ENCODE measurements around the gene VWCE.

Gene VWCE

DNA sequence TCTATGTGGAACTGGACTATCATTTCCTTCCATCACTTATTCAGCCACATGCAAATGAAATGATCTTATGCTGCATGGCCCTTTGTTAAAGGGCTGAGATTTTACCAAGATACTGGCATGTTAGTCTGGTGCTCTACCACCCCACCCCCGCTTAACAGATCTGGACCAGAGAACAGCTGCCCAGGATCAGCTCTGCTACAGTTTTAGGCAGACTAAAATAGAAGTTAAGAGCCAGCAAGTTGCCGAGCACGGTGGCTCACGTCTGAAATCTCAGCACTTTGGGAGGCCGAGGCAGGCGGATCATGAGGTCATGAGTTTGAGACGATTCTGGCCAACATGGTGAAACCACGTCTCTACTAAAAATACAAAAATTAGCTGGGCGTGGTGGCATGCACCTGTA is 33.2 kb upstream of the VWCE start:
- DNase-seq: no peak

DNA sequence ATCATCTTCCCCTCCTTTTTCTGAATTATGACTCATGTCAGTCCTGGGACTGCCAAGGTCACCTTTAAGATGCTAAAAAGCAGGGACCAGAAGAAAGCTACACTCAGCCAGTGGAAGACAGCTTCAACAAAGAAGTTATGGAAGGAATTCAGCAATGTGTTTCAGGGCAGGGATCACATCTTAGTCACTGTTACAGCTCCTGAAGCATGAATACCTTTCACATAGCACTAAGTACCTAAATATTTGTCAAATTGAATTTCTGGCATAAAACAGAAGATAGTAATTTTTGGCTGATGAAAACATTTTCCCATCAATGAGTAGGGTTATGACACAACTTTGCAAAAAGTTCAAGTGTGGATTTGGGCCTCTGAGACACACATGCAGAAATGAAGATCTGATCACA is 32.6 kb upstream of the VWCE start:
- no peak for DNase-seq

DNA sequence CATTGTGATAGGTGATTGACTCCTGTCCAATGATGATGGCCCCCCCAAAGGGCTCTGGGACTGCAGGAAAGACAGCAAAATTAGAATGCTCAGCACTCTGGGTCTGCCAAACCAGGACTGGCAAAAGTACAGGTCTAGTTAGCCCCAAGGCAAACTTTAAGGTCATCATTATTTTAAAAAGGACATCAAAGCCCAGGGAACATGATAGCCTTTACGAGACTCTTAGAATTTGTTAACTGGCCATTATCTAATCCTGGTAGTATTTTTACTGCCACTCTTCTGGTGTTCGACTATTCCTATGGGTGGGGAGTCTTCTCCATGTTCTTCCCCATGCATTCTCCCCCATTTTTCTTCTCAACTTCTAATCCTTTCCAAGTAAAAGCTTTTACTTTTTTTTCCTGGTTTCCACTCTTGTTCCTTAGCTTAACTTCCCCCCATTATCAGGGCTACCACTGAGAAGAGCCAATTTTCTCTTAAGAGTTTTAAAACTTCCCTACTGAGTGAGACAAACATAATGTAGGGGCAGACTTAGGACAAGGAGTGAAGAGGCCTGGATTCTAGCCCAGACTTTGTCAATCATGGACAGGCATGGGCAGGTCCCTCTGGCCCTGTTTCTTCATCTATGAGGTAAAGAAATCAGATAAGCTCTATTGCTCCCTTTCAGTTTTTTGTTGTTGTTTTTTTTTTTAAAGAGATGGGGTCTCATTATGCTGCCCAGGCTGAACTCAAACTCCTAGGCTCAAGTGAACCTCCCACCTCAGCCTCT is 30.7 kb upstream of the VWCE start:
- no peak for DNase-seq

DNA sequence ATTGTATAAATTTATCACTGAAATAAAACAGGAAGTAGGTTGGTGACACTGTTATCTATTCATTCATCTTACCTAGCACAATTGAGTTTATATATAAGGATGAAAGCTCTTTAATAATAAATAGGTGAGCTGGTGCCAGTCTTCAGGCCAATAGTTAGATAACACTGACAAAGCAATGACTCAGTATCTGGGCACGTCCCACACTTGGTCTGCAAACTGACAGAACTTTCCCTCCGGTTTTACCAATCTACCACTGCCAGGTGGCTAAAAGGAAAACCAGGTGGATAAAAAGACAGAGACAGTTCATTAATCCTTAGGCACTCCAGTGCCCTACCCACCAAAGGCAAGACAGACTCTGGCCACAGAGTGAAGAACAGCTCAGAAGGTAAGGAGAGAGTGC is 20.1 kb upstream of the VWCE start:
- DNase-seq: no peak

DNA sequence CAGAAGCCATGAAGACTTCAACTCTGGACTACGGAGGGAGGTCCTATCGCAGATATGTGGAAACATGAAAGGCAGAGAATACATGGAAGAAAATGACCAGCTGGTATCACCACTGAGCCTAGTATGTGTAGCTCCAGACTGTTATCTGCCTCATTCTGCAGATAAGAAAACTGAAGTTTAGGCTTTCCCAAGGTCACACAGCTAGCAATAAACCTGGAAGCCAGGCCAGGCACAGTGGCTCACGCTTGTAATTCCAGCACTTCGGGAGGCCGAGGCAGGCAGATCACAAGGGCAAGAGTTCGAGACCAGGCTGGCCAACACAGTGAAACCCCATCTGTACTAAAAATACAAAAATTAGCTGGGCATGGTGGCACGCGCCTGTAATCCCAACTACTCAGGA is 15.6 kb upstream of the VWCE start:
- DNase-seq: no peak

DNA sequence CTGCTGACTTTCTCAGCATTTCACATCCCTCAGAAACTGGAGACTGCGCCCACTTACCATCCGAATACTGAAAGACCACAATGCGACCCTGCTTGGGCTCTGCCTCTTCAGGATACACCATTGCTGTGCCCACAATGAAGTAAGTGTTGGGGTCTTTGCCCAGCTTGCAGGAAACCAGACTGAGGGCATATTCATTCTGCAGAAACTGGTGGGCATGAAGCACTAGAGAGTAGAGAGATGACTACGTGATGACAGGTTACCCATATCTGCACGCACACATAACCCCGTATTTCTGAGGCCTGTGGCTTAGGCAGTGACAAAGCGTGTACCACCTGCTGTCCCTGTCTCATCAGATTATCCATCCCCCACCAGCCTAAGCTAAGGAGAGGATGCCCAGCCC is 14.6 kb upstream of the VWCE start:
- DNase-seq: no peak

DNA sequence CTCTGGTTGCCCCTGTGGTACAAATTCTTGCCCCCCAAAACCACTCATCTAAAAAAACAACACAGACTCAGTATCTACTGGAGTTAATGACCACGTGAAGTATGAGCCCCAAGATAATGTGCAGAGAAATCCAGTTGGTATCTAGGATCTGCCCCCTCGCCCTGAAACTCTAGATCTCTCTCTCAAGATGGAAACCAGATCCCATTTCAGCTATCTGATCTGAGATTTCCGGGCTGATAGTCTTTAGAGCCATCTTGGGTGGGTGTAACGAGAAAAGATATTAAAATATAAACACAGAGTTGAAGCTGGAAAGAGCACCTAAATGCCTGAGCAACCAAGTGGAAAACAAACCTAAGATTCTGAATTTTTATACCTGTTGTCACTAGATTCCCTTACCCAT is 14.0 kb upstream of the VWCE start:
- no peak for DNase-seq

DNA sequence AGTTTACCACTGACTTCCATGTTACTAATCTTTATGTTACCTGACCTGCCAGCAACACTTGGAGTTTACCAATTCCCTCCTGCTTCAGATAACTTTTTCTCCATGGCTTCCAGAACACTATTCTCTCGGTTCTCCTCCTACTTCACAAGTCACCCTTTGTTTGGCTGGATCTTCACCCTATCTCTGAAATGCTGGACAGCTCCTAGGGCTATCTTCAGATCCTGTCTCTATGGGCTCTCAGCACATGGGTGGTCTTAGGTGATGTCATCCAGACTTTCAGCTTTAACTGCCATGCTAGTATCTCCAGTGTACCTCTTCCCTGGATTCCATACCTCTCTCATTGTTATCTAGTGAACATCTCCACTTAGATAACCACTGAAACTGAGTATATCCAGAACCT is 12.2 kb upstream of the VWCE start:
- no peak for DNase-seq

DNA sequence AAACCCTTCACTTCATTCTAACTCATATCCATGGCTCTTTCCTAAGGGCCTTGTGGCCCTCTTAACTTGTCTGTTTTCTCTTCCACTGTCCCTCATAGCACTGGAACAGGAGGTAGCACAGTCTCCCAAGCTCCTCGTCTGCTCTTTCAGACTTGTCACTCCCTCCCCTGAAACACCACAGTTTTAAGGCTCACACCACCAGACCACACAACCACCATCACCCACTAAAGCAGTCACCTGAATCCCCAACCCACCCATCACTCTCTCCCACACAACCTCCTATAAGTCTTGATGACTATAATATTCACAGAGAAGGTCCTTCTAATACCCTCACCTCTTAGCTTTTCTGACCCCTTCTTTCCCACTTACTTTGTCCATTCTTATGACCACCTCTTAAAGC is 11.1 kb upstream of the VWCE start:
- no peak for DNase-seq

DNA sequence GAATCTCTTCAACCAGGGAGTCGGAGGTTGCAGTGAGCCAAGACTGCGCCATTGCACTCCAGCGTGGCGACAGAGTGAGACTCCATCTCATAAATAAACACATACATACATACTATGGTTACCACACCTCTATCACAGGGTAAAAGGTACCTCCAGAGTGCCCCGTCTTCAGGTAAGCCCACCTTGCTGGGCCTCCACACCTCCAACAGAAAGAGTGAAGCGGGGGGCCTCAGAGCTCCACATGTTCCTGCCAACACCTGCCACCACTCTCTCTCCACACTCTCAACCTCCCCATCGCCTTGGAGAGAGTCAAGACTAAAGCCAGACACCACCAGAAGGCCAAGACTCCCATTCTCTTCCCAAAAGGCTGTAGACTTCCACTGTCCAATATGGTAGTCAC is 10.3 kb upstream of the VWCE start:
- no peak for DNase-seq

DNA sequence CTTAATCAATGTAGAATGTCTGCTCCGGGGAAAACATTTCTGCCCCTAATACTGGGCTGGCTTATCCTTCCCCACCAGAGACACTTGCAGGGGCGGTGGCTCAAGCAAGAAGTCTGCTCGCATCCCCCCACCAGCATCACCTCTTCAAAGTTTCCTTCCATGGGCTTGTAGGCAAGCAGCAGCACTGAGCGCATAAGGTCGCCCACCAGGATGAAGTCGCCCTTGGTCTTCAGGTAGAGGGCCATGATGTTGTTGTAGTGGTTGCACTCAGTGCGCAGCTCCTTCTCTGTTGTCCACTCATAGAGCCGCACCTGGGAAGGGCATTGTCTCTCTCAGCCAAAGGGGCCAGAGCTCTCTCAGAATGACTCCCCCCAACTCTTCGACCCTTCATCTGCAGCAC is 8.6 kb upstream of the VWCE start:
- no peak for DNase-seq

DNA sequence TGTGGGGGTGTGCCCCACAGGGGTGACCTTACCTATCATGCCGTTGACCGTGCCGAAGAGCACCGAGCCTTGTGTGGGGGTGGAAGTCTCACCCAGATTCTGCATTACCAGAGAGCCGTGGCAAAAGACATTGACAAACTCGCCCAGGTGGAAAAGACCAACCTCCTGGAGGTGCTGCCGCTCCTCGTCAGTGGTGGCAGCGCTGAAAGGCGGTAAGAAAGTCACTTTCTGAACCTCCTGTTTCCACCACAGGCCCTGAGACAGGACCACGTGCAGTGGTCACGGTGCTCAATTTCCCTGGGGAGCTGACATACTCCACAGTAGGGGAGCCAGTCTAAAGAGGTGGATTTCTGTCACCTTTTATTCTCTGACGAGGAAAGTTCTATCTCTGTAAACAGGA is 7.4 kb upstream of the VWCE start:
- DNase-seq: no peak

DNA sequence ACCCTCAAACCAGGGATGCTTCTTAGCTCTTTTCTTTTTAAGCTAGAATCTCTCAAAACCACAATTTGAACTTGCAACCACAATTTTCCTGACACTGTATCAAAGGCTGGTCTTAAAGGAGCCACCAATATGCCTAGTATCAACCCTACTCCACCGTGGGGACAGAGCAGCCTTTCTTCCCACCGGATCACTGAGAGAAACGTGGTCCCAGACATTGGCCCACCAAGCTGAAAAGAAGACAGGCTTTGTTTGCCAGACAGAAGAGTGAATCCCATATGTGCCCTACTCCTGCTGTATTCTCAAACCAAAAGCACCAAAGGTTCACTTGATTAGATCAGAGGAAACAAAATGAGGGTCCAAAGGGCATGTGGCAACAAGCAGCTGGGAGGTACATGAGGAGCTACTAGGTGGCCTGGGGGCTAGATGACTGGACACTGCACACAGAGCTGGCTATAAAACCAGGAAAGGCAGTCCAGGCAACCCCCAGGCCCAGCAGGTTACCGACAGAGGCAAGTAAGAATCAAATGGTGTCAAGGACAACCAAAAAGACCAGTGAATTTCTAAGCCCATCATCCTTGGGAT is 3.6 kb upstream of the VWCE start:
- DNase-seq: no peak

DNA sequence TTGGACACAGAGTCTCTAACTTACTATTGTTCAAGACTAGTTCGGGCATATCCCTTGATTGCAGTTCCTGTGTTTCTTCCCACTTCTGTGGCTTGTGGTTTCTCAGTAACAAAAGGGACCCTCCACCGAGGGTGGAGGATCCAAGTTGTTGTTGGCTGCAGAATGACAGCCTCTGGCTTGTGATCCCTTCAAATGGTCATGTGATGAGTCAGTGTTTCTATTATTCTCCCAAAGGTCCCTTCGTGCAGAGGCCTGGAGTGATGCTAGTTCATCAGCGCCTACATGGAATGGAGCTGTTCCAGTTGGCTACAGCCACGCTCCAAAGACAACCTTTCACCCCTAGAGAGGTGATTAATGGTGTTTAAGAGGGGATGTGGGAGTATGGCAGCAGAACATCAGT is 2.6 kb upstream of the VWCE start:
- DNase-seq: no peak

DNA sequence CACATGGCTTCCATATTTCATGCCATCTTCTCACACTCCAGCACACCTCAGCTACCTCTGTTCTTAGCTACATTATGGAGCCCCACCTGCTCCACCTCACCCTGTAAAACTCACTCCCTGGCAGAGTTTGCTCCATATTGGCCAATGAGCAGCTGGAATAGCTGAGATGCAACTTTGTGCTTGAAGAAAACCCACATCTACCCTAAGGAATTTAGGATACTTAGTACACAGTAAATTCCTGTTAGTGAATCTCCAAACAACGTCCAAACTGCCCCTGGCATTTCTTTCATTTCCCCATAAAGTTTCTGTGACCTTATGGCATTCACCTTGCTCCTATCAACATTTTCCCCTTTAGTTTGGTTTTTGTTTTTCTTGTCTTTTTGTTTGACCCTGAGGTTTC is 2.2 kb upstream of the VWCE start:
- DNase-seq: no peak

DNA sequence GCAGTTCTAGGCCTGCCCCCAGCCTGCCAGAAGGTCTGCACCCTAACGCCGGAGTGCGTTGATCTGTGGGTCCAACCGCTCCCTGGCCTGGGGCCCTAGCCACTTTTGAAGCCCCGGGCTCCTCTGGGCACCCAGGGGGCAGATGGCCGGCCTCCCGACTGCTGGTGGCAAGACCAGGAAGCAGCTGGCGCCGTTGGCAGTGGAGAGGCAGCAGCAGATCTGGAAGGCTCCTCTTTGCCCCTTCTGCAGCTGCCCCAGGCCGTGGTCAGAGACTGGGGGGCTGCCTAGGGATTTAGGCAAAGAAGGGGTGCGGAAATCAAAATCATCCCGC is 445 bp upstream of the VWCE start:
- no peak for DNase-seq

DNA sequence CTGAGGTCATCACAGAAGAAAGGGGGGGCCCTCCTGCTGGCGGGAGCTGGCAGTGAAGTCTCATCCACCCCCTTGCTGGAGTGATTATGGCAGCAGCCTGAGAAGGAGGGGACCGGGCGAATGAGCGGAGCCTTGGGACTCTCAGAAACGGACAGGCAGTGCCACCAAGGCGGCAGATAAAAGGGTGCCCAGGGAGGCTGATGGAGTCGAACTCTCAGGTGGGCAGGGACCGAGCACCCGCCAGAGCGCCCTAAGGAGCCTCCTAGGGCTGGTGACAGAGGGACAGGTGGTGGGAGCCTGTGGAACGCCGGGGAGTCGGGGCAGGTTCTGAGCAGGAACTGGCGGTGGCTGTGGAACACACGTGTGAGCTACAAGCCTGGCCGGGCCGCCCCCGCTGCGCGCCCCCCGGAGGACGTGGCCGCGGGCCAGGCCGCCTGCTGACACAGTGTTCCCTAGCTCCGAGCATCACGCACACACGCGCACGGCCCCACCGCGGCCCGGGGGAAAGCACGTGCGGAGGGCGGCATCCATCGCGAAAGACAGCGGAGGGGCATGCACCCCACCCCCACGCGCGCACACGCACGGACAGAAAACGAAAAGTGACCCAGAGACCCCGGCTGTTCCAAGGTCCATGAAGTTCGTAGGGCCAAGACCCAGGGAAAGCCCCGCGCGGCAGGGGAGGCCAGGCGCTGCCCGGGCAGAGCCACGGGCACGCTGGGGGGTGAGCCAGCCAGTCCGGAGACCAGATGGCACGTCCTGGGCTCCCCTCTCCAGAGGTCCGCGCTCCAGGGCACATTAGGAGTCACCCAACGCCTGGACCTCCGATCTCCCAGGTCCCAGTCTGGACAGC is 1.0 kb downstream of the VWCE start:
- DNase-seq: no peak

DNA sequence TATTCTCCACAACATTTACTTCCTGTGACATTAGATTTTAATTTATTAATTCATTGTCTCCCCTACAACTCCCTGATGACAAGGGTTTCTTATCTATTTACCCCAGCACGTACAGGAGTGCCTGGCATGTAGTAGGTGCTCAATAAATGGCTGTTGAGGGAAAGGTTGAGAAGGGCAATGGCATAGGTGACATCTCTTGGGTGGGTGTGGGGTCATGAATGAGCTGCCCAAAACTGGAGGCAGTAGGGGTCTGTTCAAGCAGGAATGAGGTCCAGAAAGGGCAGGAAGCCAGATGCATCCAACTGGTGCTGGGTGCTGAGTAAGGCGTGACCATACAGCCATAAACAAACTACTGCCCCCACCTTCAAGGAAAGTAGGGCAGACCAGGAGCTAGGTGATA is 2.8 kb downstream of the VWCE start:
- DNase-seq: no peak

DNA sequence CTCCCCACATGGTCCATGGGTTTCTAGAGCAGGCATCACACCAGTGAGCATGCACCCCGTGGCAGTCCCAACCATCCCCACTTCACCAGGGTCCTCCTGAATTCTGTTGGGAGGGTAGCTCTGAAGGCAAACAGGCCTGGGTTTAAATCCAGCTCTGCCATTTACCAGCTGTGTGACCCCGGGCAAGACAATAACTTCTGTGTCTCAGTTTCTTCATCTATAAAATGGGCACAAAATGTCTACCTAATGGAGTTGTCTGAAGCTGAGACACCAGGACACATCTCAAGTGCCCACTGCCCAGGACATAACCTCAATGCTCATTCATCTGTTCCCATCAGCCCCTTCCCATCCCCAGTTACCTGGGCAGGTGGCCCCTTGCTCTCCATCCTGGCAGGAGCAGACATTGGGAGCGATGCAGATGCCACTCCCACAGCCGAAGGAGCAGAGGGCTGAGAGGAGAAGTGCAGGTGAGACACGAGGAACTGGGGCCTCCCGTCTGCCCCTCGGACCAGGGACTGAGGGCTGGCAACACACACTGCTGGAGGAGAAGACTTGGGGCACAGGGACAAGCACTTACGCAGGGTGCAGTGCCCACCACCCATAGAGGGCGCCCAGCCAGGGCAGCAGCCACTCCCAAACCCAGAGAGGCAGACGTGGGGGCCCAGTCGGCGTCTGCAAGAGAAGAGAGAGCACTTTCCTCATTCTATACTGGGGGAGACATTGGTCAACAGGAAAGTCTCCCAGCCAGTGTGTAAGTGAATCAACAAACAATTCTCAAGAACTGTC is 4.0 kb downstream of the VWCE start:
- no peak for DNase-seq

DNA sequence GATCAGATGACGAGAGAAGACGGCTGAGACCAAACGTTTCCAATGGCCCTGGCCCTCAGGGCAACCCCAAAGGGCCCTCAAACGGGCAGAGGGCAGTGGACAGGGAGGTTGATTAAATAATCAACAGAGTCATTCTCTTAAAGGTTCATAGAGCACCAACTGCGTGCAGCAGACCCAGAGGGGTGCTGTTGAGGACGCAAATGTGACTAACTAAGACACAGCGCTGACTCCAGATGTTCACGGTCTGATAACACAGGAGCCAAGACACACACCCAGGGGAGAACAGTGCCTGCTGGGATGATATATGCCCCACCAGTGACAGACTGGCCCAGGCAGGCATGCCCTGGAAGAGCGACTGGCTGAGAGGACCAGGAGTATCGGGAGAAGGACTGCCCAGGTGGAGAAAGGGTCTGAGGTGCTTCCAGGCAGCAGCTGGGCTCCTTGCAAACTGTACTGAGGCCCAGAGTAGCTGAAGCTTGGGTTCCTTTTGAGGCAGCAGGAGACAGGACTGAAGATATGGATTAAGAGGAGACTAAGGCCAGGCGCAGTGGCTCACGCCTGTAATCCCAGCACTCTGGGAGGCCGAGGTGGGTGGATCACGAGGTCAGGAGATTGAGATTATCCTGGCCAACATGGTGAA is 7.7 kb downstream of the VWCE start:
- no peak for DNase-seq

DNA sequence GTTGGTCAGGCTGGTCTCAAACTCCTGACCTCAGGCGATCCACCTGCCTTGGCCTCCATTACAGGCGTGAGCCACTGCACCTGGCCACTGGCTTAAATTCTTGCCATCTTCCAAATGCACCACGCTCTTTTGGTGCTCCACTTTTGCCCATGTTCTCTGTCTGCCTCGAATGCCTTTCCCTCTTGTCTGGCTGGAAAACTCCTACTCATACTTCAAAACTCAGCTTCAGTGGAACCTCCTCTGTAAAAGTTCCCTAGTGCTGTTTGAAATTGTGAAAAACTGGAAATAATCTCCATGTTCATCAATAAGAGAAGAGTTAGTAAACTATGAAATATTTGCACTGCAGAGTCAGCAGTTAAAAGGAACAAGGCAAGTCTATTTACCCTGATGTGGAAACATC is 11.5 kb downstream of the VWCE start:
- DNase-seq: no peak

DNA sequence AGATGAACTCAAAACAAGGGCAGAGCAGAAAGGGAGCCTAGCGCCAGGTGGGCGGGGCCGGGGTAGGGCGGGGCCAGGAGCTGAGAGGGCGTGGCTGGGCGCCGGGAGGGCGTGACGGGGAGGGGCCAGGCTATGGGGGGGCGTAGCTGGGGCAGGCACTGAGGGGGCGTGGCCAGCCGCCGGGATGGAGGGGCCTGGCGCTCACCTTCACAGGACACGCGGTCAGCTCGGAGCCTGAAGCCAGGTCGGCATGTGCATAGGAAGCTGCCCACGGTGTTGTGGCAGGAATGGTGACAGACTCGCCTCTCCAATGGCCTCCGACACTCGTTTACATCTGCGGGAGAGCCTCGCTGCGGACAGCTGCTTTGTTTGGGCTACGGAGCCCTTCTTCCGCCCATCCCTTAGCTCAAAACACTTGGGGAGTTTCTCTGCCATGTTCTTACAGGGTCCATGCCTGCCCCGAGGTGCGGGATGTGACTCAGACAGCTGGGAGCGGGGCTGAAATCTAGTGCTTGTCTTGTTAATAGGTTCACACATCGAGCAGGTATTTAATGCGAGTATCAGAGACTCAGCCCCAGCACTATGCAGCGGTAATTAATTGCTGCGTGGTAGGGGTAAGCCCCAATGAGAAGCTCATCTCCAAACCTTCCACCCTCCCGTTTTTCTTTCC is 13.4 kb downstream of the VWCE start:
- no peak for DNase-seq

Measured in CD4-positive, alpha-beta T cell treated with Interleukin-4 for 4 hours (primary cell).